ENCODE results near the gene CLIC3. TPM values are rescaled to one million over a fixed set of nuclear protein-coding genes. Genes with fewer than 3 reads are reported as not detected.

CLIC3 gene
- total RNA-seq, 2 donors from 2014 or later = 6.5 to 11.8 TPM

DNA sequence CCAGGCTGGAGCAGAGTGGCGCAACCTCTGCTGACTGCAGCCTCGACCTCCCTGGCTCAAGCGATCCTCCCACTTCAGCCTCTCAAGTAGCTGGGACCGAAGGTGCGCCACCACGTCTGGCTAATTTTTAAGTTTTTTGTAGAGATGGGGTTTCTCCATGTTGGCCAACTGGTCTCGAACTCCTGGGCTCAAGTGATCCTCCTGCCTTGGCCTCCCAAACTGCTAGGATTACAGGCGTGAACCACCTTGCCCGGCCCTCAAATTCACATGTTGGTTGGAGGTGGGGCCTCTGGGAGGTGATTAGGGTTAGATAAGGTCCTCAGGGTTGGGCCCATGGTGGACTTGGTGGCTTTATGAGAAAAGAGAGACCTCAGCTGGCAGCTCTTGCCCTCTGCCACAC, 34.2 kb downstream of the CLIC3 start:
- Histone ChIP-seq H3K9me3 (no peaks in the 10 kb centered on the region), H3K4me1 (peaks cover 0 to 28% of the 10 kb centered on the region in 2 donors), H3K36me3 (no peaks in the 10 kb centered on the region), H3K27me3 (no peaks in the 10 kb centered on the region), H3K27ac (no peak overlapping the region), H3K4me3 (no peak overlapping the region)
- DNase-seq (ENCODE audit: low spot score) = no peak
- TF ChIP-seq CTCF (IDR thresholded peaks at IDR 0.05) = no peak

- no peak for DNase-seq (ENCODE audit: low spot score)
- TF ChIP-seq CTCF (IDR thresholded peaks at IDR 0.05) = no peak
- Histone ChIP-seq H3K27ac (no peak overlapping the region), H3K36me3 (no peaks in the 10 kb centered on the region), H3K27me3 (no peaks in the 10 kb centered on the region), H3K4me1 (peaks cover 0 to 26% of the 10 kb centered on the region in 2 donors), H3K4me3 (no peak overlapping the region), H3K9me3 (no peaks in the 10 kb centered on the region)
Measured at GRCh38 chr9:136961279-136962065, 34.9 kb downstream of the CLIC3 start.

DNA sequence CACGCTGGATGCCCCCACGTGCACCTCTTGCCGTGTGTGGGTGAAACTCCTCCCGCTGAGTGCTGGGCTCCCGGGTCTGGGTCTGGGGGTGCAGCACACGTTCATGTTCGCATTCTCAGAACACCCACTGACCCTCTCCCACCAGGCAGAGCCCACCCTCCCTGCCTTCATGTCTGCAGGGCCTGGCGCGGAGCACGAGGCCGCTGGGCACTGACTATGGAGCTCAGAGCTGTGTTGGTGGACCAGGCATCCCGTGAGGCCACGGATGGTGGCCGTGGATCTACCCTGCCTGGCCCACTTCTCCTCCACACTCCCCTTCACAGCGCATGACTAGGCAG, 35.5 kb downstream of the CLIC3 start:
- no peak for DNase-seq (ENCODE audit: low spot score)
- H3K4me3 ChIP-seq = no peak overlapping the region
- no peak overlapping the region for H3K27ac ChIP-seq
- TF ChIP-seq CTCF (IDR thresholded peaks at IDR 0.05) = no peak
- no peaks in the 10 kb centered on the region for H3K9me3 ChIP-seq
- H3K27me3 ChIP-seq = no peaks in the 10 kb centered on the region
- peaks cover 0 to 21% of the 10 kb centered on the region in 2 donors for H3K4me1 ChIP-seq
- H3K36me3 ChIP-seq = no peaks in the 10 kb centered on the region

DNA sequence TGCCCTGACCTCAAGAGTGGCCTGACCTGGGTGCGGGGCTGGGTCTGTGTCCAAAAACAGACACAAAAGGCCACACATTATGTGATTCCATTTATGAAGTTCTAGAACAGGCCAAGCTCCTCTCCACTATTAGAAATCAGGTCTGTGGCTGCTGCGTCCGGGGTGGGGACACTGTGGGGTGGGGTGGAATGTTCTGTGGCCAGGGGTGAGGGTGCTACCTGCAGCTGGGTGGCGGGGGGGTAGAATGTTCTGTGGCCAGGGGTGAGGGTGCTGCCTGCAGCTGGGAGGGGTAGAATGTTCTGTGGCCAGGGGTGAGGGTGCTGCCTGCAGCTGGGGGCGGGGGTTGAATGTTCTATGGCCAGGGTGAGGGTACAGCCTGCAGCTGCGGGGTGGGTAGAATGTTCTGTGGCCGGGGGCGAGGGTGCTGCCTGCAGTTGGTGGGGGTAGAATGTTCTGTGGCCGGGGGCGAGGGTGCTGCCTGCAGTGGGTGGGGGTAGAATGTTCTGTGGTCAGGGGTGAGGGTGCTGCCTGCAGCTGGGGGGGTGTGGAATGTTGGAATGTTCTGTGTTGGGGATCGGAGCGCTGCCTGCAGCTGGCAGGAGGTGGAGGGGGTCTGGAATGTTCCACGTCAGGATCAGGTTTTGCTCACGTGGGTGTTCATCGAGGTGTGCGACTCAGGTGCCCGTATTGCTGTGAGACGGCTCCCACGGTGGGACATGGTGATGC, 36.0 kb downstream of the CLIC3 start:
- Histone ChIP-seq H3K36me3 (no peaks in the 10 kb centered on the region), H3K4me1 (peaks cover 0 to 17% of the 10 kb centered on the region in 2 donors), H3K9me3 (no peaks in the 10 kb centered on the region), H3K4me3 (no peak overlapping the region), H3K27ac (no peak overlapping the region), H3K27me3 (no peaks in the 10 kb centered on the region)
- DNase-seq (ENCODE audit: low spot score) = no peak
- no peak for TF ChIP-seq CTCF (IDR thresholded peaks at IDR 0.05)

DNA sequence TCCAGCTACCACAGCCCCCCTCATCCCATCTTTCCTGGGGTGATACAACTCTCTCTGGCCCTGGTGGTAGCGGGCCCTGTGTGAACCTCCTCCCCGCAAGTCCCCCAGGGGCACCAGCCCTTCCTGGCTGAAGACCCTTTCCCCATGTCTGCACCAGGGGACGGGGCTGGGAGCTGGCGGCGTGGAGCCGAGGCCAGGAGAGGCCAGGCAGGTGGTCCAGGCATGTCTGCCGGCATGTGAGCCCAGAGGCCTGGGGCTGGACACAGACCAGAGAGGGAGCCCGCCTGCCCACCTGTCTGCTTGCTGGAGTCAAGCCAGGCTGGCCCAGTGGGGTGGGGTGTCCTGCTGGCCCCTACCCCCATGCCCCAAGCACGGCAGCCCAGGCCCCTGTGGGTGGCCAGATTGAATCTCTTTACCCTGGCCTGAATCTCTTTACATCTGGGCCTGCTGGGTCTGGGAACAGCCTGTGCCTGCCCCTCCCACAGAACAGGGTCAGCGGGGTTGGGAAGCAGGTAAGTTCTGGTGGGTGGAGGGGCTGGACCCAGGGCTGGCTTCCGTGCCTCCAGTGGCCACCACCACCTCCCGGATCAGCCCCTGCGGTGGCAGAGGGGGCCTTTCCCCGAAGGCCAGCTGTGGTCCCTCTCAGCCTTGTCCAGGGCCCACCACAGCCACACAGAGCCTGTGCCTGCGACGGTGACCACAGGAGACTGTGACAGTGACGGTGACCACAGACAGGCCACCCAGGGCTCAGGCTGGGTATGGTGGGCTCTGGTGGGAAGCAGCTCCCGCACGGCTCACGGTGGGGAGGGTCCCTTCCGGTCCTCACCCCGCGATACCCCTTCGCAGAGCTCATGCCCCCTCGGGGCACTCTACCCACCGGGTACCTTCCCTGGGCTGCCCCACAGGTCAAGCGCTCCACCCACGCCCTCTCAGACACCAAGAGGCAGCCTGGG, 37.2 kb downstream of the CLIC3 start:
- no peaks in the 10 kb centered on the region for H3K9me3 ChIP-seq
- no peak for DNase-seq (ENCODE audit: low spot score)
- H3K36me3 ChIP-seq = no peaks in the 10 kb centered on the region
- no peak for TF ChIP-seq CTCF (IDR thresholded peaks at IDR 0.05)
- H3K27me3 ChIP-seq = no peaks in the 10 kb centered on the region
- no peak overlapping the region for H3K27ac ChIP-seq
- no peak overlapping the region for H3K4me3 ChIP-seq
- H3K4me1 ChIP-seq = peaks cover 0 to 12% of the 10 kb centered on the region in 2 donors
